ENCODE data around the gene OR2H2.

Gene OR2H2

DNA sequence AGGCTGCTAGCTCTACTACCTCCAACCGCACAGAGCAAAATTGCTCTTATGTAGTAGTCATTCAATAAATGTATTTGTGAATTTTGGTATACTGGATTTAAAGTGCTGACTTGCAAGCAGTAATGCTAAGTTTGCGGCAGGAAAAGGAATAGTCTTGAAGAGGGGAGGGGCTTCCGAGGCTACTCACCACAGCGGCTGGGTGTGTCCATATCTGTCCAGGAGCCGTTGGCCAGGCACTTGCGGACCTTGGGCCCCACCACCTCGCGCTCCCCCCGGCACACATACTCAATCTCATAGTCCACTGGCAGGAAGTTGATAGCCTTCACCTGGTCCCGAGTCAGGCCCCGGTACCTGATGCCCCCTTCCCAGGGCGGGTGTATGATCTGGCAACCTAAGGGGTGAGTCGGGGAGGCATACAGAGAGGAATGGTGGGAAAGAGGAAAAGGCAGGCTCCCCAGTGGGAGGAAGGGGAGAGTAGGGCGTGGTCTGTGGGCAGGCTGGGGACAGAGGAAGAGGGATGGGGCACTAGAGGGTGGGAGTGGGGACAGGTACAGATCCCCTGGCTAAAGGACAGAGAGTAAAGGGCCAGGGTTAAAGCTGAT is 46.4 kb downstream of the OR2H2 start:
- no peak for DNase-seq

- DNase-seq: peak; percentile 65
Measured at GRCh38 chr6:29631860-29632731, 47.2 kb downstream of the OR2H2 start.

DNA sequence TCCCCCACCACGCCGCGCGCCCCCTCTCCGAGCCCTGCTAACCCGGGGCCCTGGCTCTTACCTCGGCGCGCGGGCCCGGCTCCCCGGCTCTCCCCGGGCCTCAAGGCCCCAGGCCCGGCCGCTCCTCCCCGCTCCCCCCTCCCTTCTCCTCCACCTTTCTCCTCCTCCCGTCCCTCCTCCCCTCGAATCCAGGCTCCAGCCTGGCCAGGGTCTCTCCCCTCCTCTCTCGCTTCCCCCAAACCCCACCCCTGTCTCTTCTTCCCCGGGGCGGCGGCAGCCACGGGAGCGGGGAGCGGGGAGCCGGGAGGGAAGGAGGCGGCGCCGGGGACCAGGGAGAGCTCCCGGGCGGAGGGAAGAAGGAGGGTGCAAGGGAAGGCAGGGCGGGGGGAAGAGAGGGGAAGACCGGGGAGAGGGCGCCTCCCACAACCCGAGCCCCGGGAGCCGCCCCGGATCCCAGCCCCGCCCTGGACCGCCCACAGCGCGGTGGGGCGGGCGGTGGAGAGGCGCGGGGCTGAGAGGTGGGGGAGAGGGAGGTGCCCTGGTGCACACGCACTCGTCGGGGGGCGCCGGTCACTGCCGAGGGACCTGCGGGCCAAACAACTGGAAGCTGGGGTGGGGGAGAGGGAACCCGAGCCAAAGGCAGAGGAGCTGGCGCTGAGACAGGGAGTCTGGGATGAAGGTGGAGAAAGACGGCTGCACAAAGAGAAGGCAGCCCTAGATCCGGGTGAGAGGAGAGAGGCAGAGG is 48.0 kb downstream of the OR2H2 start, which contains the start of gene GABBR1:
Gene GABBR1 (minus strand): TSS at position 395 of the 745 bp plus-strand sequence. CDS start 798 bp downstream, outside the sequence.
- DNase-seq: peak; percentile 67

- DNase-seq: no peak
Measured at GRCh38 chr6:29633534-29633905, 48.6 kb downstream of the OR2H2 start.

DNA sequence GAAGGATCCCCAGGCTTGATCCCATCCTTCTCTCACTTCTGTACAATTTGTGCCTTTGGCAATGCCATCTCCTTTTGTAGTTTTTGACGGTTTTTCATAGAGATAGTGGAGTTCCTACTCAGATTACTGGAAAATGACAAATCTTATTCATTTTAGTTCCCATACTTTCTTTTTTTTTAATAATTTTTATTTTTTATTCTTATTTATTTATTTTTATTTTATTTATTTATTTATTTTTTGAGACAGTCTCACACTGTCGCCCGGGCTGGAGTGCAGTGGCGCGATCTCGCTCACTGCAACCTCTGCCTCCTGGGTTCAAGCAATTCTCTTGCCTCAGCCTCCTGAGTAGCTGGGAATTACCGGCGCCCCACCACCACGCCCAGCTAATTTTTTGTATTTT is 52.3 kb downstream of the OR2H2 start:
- DNase-seq: no peak
